HG03378 (cell line): ENCODE measurements around the gene USF1.
"Not testable (repeated sequence)": the region's sequence is repeated elsewhere in the genome, so short reads cannot be mapped to it uniquely, and the experiment has no call there.

Experiments
- ATAC-seq: cut with Tn5 transposase; IDR thresholded peaks from one replicate; pipeline ENCODE4 v1.9.1; 2021; ENCODE audit warnings: mild to moderate bottlenecking, moderate library complexity; ENCODE audit not compliant: unreplicated experiment

USF1 gene

GRCh38 chr1:160993544-160994193 is 52.1 kb downstream of the USF1 start:
- no peak for ATAC-seq

GRCh38 chr1:160992036-160992435 is 53.7 kb downstream of the USF1 start:
- ATAC-seq: not testable (repeated sequence)
